Kasumi-1 (cell line): Measurements from ENCODE around the gene AMDHD2.
A peak's percentile ranks its signal among the peaks of the same experiment; 100 is the strongest.
"Not testable (repeated sequence)": the region's sequence is repeated elsewhere in the genome, so short reads cannot be mapped to it uniquely, and the experiment has no call there.

Experiments used
- DNase-seq, 2 experiments: peaks; one replicate each; lab custom pipeline; 2025; lab: John Stamatoyannopoulos, UW

Gene AMDHD2

DNA sequence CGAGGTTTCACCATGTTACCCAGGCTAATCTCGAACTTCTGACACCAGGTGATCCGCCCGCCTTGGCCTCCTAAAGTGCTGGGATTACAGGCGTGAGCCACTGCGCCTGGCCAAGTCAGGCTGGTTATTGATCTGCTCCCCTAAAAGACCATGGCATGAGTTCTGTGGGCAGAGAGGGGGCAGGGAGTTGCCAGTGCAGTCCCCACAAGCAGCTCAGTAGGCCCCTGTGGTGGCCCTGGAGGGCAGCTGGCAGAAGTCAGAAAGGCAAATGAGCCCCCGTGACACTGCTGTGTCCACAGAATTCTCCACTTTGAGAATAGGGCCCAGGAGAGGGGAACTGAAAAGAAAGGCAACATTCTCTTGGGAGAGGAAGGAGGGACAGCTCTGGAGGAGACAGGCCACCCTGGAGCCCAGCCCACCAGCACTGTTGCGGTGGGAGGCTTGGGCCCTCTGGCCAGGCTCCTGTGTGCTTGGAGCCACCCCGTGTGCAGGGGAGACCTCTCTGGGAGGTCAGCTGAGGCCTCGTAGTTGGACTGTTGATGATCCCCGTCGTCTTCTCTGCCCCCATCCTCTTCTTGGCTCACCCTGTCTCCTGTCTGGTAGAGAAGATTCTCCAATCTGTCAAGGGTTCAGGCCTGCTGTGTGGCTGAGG lies 2.1 kb upstream of the AMDHD2 start:
- DNase-seq = no peak

DNA sequence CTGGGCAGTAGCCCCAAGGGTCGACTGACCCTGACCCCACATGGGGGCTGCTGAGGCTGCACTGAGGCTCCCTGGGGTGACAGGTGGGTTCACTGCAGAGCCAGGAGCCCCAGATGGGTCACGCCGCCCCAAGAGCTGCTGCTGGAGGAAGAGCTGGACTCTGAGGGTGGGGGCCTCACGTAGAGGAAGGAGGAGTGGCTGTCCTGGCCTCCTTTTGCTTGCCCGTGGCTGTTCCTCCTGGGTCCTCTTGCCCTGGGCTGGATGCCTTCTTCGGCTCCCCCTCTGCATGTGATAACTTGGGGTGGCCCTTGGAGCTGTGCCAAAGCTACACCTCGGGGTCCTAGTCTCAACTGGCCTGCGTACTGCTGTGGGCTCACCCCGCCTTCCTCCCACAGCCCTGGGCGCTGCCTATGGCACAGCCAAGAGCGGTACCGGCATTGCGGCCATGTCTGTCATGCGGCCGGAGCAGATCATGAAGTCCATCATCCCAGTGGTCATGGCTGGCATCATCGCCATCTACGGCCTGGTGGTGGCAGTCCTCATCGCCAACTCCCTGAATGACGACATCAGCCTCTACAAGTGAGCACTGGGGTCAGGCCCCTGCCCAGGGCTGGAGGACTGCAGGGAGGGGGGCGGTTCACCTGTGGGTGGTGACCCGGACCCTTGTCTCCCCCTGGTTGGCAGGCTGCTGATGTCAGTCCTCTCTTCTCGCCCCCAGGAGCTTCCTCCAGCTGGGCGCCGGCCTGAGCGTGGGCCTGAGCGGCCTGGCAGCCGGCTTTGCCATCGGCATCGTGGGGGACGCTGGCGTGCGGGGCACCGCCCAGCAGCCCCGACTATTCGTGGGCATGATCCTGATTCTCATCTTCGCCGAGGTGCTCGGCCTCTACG lies 1.1 kb upstream of the AMDHD2 start:
- no peak for DNase-seq

DNA sequence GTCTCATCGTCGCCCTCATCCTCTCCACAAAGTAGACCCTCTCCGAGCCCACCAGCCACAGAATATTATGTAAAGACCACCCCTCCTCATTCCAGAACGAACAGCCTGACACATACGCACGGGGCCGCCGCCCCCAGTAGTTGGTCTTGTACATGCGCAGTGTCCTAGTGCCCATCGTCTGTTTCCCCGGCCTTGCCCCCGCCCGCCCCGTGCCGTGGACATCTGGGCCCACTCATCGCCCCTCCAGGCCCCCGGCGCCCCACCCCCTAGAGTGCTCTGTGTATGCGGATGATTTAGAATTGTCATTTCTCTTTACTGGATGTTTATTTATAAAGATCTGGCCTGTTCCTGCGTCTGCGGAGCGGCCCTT lies 475 bp upstream of the AMDHD2 start:
- DNase-seq = no peak

DNA sequence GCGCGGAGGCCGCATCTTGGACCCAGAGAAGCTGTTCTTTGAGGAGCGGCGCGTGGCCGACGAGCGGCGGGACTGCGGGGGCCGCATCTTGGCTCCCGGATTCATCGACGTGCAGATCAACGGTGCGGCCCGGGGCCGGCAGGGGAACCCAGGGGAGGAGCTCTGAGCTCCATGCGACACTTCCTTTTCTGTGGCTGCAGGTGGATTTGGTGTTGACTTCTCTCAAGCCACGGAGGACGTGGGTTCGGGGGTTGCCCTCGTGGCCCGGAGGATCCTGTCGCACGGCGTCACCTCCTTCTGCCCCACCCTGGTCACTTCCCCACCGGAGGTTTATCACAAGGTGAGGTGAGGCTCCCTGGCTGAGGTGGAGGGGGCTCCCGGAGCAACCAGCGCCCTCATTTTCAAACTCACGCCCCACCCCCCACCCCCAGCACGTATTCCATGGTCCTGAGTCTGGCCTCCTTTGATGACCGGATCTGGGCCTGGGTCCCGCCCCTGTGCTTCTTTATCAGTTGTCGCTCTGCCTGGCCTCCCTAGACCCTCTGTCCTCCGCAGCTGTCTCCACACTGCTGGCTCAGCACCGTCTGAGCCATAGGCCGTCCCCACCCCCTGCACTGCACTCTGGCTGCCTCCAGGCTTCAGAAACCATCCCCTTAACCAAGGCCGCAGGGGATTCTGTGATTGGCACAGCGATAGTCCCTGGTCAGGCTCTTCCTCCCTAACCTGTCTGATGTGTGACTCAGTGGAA lies 787 bp downstream of the AMDHD2 start:
- DNase-seq = peak in 1 of 2 experiments; percentile 15

DNA sequence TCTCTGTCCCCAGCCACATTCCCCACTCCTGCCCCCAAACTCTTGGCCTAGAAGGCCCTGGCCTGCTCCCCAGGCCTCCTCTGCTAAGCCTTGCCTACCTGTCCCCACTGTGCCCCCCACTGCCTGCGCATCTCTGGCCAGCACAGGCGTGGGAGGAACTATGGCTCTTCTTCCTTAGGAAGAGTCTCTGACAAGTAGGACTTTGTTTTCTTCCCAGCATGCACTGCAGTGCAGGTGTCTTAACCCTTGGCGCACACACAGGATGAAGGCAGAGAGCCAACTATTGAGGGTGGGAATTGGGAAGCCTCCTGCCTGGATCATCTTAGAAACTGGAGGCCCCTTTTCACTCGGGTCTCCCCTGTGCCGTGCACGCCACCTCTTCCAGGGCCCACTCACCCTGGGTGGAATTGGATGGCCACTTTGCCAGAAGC lies 3.6 kb downstream of the AMDHD2 start:
- DNase-seq = no peak

DNA sequence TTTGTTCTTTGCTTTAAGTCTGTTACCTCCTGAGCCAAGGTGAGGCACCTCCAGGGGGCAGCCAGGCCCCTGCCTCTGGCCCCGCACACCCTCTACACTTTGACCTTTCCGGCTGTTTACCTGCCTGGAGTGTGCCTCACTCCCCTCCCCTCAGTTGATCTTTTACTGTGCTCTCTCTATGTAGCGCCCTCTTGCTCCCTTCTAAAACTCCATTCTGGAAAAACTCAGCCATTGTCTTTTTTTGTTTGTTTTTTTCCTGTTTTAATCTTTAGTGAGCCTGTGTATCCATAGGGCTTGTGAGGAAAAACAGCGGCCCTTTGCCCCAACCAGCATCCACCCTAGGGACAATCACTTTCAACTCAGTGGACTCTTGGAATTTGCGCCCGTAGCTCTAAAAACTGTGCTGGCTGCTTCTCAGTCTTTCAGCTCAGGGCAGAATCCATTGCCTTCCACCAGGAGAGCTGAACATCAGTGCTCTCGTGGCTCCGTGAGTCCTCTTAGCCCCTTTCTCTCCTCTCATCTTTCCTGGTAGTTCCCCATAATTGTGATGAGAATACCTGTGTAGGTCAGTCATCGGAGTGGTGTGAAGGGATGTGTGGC lies 4.3 kb downstream of the AMDHD2 start:
- DNase-seq = no peak

DNA sequence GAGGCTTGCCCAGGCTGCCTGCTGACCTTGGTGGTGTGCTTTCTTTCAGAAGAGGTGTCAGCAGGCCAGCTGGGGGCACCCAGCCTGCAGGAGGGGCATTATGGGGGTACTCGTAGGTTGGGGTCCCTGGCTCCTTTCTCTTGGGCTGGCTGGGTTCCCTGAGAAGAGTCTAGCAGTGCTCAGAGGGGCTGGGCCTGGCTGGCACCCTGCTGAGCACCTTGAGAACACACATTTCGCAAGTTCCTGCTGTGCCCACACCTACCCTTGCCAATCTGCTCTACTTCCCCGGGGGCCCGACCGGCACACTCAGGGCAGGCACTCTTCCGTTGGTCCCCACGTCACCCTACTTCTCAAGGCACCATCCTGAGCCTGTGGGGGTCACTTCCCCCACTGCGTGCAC lies 6.0 kb downstream of the AMDHD2 start:
- DNase-seq = no peak

DNA sequence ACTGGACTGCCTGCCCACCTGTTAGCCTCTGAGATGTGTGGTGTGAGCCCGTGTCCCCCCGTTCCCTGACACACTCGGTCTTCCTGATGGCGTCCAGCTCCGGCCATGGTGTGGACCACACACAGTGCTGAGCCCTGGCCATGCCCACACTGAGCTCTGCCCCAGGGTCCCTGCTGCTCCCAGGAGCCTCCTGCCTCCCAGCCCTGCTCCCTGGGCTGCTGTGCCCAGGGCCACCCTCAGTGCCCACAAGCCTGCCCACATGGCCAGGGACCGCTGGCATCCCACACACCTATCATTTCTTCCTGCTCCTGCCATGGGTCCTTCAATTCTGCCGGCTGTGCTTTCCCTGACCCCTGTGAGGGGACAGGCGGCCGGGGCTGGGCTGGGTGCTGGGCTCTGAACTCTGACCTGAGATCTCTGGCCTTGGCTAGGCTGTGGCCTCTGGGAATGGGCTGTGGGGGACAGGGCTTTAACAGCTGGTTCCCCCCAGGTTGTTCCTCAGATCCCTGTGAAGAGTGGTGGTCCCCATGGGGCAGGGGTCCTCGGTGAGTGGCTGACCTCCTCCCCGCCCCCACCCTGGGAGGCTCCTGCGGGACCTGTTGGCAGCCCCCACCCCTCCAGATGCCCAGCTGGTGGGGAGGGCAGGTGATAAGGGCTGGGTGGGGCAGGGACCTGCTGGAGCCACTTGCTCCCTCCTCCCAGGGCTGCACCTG lies 7.1 kb downstream of the AMDHD2 start:
- no peak for DNase-seq

DNA sequence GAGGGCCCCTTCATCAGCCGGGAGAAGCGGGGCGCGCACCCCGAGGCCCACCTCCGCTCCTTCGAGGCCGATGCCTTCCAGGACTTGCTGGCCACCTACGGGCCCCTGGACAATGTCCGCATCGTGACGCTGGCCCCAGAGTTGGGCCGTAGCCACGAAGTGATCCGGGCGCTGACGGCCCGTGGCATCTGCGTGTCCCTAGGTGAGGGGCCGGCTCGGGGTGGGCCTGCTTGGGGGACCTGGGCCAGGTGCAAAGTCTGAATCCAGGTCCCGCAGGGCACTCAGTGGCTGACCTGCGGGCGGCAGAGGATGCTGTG lies 7.6 kb downstream of the AMDHD2 start:
- no peak for DNase-seq

DNA sequence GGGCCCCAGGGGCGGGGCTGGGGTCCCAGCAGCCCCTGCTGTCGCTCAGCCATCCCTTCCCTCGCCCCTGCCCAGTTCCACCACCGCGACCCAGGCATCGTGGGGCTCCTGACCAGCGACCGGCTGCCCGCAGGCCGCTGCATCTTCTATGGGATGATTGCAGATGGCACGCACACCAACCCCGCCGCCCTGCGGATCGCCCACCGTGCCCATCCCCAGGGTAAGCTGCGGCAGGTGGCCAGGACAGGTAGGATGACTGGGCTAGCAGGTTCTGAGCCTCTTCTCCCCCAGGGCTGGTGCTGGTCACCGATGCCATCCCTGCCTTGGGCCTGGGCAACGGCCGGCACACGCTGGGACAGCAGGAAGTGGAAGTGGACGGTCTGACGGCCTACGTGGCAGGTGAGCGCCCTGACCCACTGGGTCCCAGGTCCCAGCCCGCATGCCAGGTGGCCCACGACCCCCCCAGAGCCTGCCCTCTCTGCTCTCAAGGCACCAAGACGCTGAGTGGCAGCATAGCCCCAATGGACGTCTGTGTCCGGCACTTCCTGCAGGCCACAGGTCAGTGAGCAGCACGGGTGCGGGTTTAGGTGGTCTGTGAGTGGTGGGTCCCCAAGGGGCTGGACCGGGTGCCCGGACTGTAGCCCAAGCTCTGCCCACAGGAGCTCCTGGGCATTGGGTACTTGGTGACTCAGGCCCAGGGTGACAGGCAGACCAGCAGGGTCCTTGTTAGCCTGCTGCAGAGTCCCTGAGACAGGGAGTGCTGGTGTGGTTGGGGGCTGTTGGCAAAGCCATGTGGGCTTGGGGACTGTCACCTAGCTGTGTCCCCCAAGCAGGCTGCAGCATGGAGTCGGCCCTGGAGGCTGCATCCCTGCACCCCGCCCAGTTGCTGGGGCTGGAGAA lies 8.2 kb downstream of the AMDHD2 start:
- DNase-seq = no peak

DNA sequence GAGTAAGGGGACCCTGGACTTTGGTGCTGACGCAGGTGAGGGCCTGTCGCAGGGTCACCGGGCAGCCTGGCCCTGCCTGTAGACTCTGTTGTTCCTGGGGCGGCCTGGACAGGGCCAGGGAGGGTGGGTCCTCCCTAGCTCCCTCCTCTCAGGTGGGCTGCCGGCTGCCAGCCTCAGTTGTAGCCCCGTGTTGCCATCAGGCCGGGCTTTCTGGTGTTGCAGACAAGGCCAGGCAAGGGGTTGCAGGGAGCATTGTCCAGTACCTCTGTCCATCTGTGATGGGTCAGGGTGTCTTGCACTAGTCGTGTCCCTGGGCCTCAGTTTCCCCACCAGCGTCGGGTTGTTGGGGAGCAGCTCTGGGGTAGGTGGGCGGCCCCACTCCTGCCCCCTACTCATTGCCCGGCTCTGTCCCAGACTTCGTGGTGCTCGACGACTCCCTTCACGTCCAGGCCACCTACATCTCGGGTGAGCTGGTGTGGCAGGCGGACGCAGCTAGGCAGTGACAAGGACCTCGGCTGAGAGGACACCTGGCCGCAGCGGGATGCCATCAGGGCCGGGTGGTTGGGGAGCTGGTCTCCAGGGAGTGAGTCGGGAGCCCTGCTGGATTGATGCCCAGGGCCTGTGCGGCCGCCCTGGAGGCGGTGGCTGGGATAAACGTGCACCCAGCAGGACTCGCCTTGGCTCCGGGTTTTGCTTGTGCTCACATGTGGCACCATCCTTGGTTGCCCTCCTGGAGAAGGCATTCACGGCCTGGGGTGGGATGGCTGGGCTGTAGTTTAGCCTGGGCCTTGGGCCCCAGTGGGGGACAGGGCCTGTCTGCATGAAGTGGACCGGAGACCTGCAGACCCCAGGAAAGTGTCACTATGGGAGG lies 9.1 kb downstream of the AMDHD2 start:
- no peak for DNase-seq

DNA sequence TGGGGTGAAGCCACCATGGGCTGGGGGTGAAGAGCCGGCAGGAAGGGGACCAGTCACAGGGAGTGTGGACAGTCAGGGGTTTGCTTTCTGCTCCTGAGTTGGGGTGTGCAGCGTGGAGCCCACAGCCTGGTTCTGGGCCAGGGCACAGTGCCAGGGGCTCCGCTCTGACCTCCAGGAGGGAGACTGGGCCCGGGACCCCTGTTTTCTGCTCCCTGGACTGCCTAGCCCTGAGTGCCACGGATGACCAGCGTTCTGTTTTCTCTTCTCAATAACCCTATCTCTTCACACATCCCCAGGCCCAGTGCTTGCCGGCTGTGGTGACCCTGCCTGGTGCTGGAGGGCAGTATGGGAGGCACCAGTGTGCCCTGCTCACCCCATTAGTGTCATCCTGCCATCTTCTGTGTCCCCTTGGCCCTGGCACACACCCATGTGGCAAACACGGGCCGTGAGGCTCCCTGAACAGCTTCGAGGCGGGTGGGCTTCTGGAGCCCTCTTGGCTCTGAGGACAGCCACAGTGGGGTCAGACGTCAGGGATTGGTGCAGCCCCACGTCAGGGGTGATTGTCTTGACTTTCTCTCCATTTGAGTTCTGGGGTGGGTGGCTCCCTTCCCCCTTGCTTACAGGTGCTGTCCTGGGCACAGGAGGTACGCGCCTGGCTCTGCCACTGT lies 9.9 kb downstream of the AMDHD2 start:
- no peak for DNase-seq

DNA sequence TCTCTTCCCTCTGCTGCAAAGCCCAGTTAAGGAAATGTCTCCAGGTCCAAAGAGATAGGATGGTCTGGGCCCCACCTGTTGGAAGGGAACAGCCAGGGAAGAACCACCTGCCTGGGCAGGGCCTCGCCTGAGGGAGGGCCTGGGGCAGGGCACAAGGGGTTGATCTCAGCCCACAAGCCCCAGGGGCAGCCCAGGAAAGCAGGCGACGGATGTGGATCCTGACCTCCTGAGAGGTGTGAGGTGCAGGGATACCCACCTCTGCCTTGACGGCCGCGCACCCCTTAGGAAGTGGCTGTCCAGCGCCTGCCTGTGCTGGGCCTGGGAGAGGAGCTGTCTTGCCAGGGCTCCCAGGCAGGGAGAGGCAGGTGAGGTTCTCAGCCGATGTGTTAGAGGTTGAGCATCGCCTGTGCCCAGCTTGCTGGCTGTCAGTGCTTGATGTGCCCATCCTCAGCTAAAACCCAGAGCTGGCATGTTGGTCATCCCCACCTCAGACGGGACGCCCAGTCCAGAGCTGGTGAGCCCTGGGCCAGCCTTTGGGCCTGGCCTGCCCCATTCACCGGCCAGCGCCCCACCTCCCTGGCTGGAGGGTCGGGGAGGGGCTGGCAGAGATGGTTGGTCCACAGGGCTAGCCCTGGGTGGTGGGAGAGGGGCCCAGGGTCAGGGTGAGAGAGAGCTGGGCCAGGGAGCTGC lies 10.6 kb downstream of the AMDHD2 start:
- DNase-seq = no peak

DNA sequence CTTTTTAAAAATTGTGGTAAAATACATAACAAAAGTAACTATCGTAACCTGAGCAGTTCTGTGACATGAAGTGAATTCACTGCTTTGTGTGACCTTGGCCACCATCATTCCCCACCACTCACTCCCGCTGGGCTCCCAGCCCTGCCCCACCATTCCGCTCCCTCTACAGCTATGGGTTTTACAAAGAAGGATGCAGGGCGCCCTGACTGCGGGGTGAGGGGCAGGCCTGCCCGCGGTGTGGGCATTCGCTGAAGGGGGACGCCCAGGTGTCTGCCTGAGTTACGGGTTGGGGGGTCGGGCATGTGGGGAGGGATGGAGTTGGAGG lies 11.2 kb downstream of the AMDHD2 start, which contains the start of gene CEMP1:
Gene CEMP1 (minus strand): TSS at position 38 of the 325 bp plus-strand sequence. CDS start 335 bp downstream, outside the sequence.
- no peak for DNase-seq

DNA sequence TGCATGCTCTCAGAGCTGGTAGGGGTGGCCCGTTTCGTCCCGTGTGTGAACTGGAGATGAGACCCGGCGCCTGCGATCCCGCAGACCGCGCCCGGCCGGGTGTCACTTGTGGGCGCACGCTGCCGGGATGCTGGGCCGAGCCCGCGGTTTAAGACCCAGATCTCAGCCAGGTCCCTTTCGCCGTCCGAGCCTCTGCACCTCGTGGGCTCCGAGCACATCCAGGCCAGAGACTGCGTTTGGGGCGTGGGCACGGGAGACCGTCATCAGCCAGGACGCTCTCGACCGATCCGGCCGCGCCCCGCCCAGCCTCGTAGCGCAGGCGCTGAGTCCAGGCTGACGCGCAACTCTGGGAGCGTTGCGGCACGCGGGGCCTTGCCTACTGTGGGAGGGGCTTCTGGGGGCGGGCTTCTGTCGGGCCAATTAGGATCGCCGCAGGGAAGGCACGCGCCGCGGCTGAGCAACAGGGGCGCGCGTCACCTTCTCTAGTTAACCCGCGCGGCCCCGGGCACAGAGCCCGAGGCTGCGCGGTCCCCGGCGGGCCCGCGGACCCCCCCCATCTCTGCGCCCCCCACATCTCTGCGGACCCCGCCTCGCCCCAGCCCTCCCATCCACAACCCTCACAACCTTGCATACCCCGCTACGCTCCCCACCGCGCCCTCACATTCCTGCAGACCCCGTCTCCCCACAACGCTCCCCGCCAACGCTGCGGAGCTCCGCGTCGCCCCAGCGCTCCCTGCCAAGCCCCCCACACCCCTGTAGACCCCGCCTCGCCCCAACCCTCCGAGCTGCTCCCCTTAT lies 11.7 kb downstream of the AMDHD2 start:
- peak; percentile 70 to 77 for DNase-seq

DNA sequence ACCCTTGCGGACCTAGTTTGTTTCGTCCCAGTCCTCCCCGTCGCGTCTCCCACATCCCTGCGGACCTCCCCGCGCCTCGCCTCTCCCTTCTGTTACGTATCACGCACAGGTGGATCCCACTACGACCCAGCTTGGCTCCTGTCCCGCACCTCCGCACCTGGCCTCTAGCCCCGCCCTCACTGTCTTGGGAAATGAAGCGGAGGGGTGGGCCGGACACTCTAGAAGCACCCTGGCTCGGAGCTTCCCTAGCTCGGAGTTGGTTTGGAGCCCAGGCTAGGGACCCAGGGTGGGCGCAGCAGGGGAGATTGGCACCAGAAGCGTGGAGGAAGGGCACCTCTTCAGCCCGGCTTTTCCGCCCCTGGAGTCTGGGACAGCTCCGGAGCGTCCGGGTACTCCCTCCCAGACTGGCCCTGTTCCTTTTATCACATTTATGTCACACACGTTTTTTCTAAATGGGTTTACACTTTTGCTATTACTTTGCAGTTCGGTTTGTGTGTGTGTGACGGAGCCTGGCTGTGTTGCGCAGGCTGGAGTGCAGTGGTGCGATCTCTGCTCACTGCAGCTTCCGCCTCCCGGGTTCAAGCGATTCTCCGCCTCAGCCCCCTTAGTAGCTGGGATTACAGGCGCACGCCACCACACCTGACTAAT lies 12.4 kb downstream of the AMDHD2 start:
- DNase-seq = peak in 1 of 2 experiments; percentile 23

DNA sequence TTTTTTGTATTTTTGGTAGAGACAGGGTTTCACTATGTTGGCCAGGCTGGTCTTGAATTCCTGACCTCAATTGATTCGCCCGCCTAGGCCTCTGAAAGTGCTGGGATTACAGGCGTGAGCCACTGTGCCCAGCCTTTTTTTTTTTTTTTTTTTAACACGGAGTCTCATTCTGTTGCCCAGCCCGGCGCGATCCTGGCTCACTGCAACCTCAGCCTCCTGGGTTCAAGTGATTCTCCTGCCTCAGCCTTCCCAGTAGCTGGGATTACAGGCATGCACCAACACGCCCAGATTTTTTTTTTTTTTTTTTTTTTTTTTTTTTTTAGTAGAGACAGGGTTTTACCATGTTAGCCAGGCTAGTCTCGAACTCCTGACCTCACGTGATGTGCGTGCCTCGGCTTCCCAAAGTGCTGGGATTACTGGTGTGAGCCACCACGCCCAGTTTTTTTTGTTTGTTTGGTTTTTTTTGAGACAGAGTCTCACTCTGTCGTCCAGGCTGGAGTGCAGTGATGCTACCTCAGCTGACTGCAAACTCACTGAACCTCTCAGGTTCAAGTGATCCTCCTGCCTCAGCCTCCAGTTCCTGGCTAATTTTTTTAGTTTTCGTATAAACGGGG lies 13.1 kb downstream of the AMDHD2 start:
- not testable (repeated sequence) for DNase-seq
